GM18498 (cell line): ENCODE data around the gene SH3BP4.

Experiments used
- ATAC-seq: cut with Tn5 transposase; IDR thresholded peaks from one replicate; pipeline ENCODE4 v1.9.1; 2021; ENCODE audit warnings: mild to moderate bottlenecking, moderate library complexity; ENCODE audit not compliant: unreplicated experiment

Gene SH3BP4

DNA sequence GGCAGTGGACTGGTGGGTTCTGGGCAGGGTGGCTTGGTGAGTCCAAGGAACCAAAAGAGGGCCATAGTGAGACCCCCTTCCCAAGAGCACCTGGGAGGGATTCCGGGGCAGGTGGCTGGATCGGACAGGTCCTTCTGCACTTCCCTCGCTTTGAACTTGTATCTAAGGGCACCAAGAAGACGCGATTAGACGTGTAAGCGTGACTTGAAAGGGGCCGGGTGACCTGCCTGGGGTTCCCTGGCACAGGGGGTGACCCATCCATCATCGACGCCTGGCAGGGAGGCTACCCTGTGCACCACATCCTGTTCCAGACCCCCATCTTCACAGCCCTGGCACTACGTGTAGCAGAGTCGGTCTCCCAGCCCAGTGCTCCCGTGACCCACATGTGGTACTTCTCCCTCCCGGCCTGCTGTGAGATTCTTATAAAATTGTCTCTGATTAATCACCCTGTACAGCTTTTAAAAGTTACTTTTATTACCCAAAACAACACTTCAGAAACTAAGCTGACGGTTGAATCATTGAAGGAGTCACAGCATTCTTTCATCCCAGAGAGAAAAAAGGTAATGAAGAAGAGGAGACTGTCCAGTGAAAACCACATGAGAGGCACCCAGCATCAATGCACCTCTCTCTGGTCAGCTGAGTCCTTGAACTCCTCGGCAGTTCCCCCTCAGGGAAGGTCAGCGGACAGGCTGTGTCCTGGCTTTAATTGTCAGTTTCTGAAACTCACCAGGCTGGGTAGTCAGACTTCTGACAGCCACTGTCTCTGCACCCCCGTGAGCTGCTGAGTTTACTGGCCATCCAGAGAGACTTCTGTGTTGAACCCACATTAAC, 13.0 kb downstream of the SH3BP4 start:
- ATAC-seq, result no peak

DNA sequence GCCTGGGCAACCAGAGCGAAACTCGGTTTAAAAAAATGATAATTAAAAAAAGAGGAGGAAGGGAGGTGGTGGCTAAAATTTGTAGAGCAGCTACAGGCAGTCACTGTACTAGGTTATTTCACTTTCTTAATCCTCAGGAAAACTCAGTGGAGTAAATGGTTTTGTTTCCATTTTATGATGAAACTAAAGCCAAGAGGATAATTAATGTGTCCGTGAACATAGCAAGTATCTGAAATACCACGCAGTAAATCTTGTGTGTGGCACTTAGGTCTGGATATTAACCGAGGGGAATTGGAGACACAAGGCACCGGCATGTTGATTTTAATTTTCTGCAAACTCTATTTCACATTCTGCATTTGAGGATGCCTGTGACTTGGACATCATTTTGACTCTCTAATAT, 14.5 kb downstream of the SH3BP4 start:
- no peak for ATAC-seq

DNA sequence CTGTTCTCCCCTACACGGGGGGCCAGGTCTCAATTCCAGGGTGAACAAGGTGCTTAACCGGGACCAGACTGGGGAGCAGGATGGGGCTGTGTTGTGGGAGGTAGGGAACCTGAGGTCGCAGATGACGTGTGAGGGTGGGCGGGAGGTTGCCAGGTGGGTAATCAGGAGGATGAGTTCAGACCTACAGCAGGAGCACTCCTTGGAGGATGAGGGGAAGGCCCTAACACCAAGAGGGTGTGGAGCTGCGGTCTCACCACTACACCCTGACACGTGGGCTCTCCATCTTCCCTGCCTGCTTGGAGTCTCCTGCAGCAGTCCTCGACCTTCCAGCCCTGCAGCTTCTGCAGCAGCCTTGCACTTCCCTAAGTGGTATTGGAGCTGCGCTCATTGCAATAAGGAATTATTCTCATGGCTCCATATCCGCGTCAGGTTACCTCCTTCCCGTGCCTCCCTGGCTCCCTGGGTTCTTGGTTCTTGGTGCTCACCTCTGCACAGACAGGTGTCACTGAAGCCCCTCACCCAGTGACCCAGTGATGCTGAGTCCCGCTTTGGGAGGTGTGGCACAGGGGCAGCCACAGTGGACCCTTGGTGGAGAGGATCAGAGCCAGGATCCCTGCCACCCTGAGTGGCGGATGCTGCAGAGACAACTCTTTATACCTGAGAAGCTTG, 15.5 kb downstream of the SH3BP4 start:
- no peak for ATAC-seq

DNA sequence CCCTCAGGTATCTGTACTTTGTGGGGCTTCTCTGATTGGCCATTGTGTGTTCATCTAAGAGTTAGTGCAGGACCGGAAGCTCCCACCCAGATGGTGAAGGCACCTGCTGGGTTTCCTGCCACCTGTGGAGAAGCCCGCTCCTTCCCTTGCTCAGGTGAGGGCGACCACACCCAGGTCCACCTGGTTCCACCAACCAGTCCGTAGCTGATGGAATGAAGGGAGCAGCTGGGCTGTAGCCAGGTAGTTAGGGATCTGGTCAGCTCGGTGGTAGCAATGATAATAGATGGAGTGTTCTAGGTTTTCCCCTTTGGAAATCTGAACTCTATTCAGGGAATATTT, 16.0 kb downstream of the SH3BP4 start:
- ATAC-seq, result no peak

DNA sequence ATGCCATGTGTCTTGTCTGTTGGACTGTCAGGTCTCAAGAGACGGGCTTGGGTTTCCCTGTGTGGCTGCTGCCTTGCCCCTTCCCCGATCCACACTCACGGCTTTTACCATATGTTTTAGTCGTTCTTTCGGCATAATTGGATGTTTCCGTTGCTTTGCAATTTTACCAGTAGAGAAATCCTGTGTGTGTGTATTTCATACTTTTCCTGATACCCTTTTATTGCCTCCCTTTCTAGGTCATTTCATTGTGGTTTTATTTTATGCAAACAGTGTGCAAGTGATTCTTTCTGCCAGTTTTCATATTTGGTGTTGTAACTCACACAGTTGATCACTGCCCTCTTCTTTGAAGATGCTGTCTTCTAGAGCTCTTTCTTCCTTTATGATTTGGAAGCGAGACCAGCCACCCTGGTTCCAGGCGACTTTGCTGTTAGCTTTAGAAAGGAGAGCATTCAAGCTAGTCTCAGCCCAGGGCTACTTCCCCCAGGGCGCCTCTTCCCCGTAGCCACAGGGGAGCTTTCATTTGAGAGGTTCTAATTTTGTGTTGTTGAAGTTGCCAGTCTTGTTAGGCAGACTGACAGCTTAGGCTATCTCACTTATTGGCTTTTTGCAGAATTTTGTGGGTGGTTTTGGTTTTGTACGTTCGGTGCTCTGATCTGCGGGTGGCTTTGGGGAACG, 17.0 kb downstream of the SH3BP4 start:
- ATAC-seq, result no peak

DNA sequence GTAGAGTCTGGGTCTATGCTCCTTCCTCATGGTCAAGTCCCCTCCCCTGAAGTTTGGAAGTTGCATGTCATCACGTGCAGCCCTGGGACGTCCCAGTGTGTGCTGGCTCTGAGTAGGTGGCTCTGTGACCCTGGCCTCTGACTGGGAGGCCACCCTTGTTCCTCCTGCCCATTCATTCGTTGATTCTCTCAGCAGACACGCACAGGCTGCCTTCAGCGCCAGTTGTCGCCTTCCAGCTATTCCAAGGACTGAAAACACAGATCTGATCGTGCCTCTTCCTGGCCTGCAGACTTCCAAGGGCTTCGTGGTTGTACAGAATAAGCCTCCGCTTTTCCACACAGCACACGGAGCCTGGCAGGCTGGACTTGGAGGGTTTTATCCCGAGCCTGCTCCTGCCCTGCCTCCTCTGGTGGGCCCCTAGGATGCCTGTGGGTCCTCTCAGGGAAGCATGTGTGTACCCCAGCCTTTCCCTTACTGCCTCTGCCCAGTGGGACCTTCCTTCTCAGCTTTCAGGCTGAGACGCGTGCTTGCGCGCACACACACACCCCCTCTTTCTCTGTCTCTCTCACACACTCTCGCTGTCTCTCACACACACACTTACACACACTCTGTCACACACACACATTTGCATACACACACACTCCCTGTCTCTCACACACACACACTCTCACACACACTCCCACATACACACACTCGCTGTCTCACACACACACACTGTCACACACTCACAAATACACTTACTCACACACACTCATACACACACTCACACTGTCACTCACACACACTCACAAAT, 17.7 kb downstream of the SH3BP4 start:
- ATAC-seq, result no peak

DNA sequence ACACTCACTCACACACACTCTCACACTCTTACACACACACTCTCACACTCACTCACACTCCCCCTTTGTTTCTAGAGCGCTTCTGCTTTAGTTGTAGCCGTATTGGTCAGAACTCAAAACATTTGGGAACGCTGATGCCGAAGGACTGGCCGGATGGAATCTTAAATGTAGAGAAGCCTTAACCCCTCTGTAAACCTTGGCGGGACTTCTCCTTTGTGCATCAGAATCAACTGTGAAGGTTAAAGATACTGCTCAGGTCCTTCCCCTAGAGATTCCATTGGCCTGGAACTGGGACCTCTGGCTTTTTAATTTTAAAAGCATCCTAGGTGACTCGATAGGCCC, 18.3 kb downstream of the SH3BP4 start:
- no peak for ATAC-seq

DNA sequence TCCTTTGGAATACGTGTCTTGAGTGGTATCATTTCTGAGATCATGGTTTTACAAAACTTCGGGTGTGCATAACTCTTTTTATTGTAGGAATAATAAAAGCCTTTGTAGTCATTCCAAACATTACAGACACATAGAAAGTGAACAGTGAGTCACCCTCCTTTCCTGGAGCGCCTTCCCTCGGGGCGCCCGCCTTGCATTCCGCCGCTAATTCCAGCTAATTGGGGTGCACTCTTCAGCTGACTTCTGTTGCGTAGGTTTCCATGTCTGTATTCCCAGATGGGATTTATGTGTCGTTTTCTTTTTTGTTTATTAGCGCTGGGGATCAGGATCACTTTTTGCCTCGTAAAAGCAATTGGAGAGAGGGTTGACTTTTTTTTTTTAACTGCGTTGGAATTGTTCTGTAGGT, 18.7 kb downstream of the SH3BP4 start:
- ATAC-seq, result no peak

DNA sequence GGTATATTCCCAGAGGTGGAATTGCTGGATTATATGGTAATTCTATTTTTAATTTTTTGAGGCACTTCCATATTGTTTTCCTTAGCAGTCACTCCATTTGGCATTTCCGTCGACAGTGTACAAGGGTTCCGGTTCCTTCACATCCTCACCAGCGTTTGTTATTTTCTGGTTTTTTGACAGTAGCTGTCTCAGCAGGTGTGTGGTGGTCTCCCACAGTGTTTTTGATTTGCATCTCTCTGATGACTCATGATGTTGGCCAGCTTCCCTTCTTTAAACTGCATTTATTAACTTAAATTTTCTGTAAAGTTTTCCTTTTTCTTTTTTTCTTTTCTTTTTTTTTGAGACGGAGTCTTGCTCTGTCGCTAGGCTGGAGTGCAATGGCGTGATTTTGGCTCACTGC, 19.7 kb downstream of the SH3BP4 start:
- ATAC-seq, result no peak

DNA sequence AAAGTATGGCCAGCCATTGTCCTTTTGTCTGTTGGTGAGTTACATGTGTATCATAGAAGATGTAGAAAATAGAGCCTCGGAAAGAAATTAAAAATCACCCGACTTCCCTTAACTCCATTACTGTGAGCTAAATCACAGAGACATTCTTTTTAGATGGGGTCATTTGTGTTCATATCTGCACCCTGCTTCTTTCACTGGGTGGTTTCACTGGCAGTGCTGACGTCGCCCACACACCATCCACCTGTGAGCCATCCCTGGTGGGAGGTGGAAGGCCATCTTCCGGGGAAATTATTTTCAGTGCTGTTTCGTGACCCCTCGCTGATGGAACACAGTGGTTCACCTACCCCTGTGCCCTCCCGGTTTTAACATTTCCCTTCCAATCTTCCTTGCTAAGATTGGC, 21.2 kb downstream of the SH3BP4 start:
- no peak for ATAC-seq

DNA sequence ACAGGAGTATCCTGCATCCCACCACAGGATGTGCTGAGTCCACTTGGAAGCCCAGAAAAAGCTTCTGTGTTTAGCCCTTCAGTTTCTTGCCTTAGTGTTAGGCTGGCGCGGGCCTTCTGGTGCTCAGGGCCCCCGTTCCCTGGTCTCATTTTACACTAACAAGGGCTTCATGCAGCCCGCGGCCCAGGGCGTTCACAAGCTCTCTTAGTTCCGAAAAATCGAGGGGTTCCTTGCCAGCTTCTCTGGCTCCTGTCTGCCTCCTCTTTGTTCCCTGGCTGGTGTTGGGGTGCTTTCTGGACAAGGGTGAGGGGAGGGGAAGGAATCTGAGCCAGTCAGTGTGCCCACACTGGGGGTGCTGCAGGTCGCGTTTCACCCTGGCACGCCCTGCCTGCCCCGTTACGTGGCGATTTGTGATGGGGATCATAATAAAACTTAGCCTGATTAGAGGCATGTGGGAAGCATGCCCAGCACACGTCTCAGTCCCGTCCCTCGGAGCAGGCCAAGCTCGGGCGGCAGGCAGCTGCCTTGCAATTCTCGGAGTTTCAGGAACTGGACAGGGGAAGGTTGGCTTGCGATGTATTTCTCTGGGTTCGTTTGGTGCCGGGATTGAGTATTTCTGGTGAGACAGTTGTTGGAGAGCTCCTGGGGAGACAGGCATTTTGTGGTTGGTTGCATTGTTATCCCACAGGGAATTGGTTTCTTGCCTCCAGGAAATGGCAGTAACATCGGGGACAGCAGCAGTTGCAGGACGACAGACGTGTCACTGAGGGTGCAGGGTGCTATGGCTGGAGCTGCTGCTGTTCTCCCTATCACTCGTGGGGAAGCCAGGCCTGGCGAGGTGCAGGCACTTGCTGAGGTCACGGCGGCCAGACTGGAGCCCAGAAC, 22.9 kb downstream of the SH3BP4 start:
- ATAC-seq, result no peak

DNA sequence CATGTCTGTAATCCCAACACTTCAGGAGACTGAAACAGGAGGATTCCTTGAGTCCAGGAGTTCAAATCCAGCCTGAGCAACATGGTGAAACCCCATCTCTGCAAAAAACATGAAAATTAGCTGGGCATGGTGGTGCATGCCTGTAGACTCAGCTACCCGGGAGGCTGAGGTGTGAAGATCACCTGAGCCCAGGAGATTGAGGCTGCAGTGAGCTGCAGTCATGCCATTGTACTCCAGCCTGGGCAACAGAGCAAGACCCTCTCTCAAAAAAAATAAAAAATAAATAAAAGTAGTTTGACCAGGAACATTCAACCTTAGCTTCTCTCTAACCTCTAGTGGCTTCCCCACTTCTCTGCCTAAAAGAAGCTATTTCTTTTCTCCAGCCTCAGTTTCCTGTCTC, 23.8 kb downstream of the SH3BP4 start:
- no peak for ATAC-seq

DNA sequence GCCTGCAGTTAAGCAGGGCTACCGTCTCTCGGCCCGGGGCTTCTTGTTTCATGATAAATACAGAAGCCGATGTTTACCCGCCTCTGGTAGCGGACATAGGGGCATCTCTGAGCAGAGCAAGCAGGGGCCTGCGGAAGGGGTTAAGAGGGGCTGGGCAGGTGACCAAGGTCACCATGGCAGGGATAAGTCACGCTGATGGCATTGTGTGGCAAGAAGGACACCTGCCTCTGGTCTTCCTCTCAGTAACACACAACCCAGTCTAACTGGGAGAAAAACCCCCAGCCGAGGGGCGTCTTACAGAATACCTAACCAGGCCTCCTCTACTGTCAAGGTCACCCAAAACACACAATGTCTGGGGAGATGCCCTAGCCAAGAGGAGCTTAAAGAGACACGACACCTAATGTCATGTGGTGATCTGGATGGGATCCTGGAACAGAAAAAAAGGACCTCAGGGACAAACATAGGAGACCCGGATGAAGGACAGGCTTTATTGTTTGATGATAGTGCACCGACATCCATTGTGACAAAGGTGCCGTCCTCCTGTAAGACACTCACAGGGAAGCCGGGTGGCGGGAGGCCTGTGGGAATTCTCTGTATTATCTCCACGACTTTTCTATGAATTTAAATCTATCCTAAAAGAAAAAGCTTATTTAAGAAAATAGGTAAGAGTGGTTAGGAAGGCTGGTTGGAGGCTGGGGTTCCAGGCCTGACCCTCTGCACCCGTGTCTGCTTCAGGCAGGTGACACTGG, 24.8 kb downstream of the SH3BP4 start:
- ATAC-seq, result no peak

DNA sequence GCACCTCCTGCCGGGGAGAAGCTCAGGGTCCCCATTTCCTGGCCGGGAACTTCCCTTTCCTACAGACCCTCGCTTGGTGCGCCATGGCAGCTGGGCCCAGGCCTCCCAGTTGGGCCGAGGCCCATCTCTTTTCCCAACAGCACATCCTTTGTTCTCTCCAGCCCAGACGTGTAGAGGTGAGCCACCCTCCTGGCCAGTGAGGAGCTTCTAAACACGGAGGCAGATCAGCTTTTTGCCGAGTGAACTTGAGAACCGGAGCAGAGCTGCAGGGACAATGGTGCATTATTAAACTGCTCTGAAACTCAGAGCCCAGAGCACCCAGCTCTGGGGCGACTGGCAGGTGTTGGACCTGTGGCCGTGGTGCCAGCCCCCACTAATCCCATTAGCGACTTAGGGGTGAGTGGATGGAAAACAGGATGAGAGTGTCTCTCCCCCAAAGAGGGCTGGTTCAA, 25.4 kb downstream of the SH3BP4 start:
- no peak for ATAC-seq

DNA sequence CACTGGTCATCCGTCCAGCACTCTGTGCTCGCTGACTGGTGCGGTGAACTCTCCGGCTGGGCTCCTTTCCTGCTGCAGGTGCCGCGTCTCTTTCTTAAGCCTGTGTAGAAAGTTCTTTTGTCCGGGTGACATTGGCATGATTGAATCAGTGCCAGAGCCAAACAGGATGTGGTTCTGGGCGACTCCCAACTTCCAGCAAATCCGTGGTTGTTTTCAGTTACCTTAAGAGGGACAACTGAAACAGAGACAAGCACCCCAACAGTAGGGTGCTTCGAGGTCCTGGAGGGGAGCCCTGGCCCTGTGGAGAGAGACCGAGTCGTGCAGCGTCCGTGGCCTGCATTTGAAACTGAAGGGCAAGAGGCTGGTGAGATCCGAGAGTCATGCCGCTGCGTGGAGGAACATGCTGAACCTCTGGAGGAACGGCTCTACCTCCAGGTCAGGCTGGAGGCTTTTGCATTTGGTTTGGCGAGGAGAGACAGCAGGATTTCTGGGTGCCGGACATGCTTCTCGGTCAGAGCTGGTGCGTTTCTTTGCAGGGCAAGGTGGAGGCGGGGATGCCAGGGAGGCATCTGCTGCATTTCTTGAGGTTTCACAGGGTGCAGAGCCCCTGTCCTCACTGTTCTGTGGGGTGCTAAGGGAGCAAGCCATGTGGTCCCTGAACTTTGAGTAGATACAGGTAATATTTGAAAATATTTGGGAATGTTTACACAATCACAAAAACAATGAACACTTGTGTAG, 26.8 kb downstream of the SH3BP4 start:
- no peak for ATAC-seq

DNA sequence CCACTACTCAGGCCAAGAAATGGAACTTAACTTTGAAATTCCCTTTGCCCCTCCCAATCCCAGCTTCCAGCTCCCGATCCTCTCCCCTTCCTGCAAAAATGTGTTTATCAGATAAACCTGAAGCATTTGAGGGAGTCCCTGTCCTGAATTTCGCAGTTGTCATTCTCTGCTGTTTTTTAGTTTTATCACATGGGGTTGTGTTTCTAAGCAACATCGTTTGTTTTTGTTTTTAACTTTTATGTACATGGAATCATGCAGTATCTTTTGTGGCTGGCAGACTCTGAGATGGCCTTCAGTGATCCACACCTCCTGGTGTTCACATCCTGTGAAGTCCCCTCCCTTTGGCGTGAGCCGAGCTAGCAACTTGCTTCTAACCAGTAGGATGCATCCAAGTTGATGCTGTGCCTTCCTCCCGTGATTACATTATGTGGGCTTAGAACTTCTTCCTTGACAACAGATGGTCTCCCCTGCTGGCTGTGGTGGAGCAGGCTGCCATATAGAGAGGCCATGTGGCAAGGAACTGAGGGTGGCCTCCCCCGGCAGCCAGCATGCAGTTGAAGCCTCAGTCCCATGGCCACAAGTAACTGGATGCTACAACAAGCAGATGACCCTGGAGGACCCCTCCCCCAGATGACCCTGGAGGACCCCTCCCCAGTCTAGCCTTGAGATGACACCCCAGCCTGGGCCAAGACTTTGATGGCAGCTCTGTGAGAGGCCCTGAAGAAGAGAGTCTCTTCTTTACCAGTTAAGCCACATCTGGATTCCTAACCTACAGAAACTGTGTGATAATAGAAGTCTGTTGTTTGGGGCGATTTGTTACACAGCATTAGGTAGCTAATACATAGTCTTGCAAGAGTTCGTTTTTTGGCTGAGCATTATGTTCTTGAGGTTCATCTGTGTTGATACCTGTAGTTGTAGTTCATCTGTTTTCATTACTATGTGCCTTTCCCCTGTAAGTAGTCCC, 27.7 kb downstream of the SH3BP4 start:
- no peak for ATAC-seq

DNA sequence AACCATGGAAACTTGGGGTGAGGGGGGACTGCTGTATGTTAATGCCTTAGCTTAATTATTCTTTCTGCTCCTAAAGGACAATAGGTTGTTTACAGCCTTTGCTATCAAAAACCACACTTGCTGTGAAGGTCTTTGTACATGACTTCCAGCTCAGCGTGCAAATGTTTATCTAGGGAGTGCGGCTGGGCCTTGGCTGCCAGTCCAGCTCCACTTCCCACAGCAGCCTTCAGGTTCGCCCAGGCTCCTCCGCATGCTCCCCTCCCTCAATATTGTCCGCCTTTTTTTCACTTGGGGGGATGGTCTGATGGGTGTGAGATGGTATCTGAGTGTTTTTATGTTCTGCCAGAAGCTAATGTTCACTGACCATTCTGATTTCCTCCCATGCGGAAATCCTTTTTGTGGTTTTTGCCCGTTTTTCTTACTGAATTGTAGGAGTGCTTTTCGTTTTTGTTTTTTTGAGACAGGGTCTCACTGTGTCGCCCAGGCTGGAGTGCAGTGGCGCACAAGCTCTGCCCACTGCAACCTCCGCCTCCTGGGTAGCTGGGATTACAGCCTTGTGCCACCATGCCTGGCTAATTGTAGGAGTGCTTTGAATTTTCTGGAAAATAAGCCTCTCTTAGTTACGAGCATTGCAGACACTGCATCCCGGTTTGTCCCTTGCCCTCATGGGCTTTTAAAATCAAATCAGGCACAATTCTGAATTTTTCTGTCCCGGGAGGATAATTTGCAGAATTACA, 28.8 kb downstream of the SH3BP4 start:
- no peak for ATAC-seq
